H1 (cell line): ENCODE measurements around the gene CORO6.

Experiments used
- ATF2 ChIP-seq: IDR thresholded peaks from 2 replicates; pipeline ENCODE4 v1.6.1; 2012; ENCODE audit warnings: low read length, inconsistent platforms
- CTCF ChIP-seq, 3 experiments: IDR thresholded peaks; 1 replicate in 2 of 3; 2 replicates in 1 of 3; pipeline versions ENCODE4 v1.5.1 to v1.6.1; 2011; ENCODE audit warnings: low read length in 3 of 3, mild to moderate bottlenecking in 3 of 3, inconsistent platforms in 2 of 3, low read depth in 1 of 3, moderate library complexity in 1 of 3; ENCODE audit not compliant: insufficient read depth in 1 of 3; ENCODE audit errors: control extremely low read depth in 1 of 3
- EGR1 ChIP-seq: IDR thresholded peaks from 2 replicates; pipeline ENCODE4 v1.6.1; 2011; ENCODE audit warnings: low read depth, low read length, borderline replicate concordance
- EP300 ChIP-seq, 2 experiments: IDR thresholded peaks; 1 replicate in 1 of 2; 2 replicates in 1 of 2; pipeline ENCODE4 v1.6.1; 2011 to 2012; ENCODE audit warnings: low read depth in 2 of 2, low read length in 2 of 2, mild to moderate bottlenecking in 2 of 2, borderline replicate concordance in 1 of 2, inconsistent platforms in 1 of 2, moderate library complexity in 1 of 2
- FOSL1 ChIP-seq: IDR thresholded peaks from 2 replicates; pipeline ENCODE4 v1.6.1; 2011; ENCODE audit warnings: mild to moderate bottlenecking, low read depth, low read length, moderate library complexity; ENCODE audit not compliant: insufficient read depth
- JUND ChIP-seq: IDR thresholded peaks from 2 replicates; pipeline ENCODE4 v1.6.1; 2011; ENCODE audit warnings: mild to moderate bottlenecking, improper control_type of control experiment, low read length
- MAX ChIP-seq: IDR thresholded peaks from 2 replicates; pipeline ENCODE4 v1.6.1; 2012; ENCODE audit warnings: inconsistent platforms
- RFX5 ChIP-seq: IDR thresholded peaks from 2 replicates; pipeline ENCODE4 v1.6.1; 2011; ENCODE audit warnings: low read depth, low read length, improper control_type of control experiment, borderline replicate concordance
- RNF2 ChIP-seq: fragments of 200-900, 300-1000 bp; sonication (generic); IDR thresholded peaks from 2 replicates; pipeline ENCODE4 v1.7.1; 2016; ENCODE audit warnings: borderline replicate concordance, low read depth, mild to moderate bottlenecking, antibody characterized with exemption, low read length; ENCODE audit not compliant: poor library complexity, severe bottlenecking; ENCODE audit errors: missing control alignments
- TBP ChIP-seq: IDR thresholded peaks from 2 replicates; pipeline ENCODE4 v1.6.1; 2011; ENCODE audit warnings: low read depth, low read length, improper control_type of control experiment
- TCF12 ChIP-seq: IDR thresholded peaks from 2 replicates; pipeline ENCODE4 v1.6.1; 2011; ENCODE audit warnings: low read depth, mild to moderate bottlenecking, low read length
- TEAD4 ChIP-seq: IDR thresholded peaks from 2 replicates; pipeline ENCODE4 v1.6.1; 2012; ENCODE audit warnings: low read depth, low read length, inconsistent platforms, mixed read lengths
- TF ChIP-seq, protein P1 (sequence below): IDR thresholded peaks from 2 replicates; pipeline ENCODE4 v1.6.1; 2011; ENCODE audit warnings: low read length, improper control_type of control experiment

DNA sequence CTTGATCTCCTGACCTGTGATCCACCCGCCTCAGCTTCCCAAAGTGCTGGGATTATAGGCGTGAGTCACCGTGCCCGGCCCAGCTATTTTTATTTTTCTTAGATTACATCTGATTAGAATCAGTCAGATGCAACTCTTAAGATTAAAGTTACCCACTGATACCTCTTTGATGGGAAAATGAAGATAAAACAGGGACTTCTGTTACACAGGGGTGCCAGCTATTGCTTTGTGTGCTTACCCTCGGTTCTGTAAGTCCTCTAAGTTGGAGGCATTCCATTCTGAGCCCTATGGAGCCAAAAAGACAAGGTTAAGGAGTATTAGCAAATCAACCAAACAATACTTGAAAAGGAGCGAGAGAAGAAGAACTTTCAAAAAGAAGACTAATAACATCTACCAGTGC lies 32.6 kb upstream of the CORO6 start:
- TF ChIP-seq EP300 (IDR thresholded peaks at IDR 0.05; ENCODE audit: borderline replicate concordance in 1 of 2, low read depth in 2 of 2, low read length in 2 of 2) (no peak), CTCF (IDR thresholded peaks at IDR 0.05; ENCODE audit: control extremely low read depth in 1 of 3, insufficient read depth in 1 of 3, low read depth in 1 of 3, low read length in 3 of 3) (no peak), RNF2 (no peak), ATF2 (no peak), TEAD4 (no peak), TCF12 (no peak), JUND (no peak), RFX5 (no peak), EGR1 (no peak), FOSL1 (no peak), MAX (no peak), TBP (no peak)
- TF ChIP-seq, protein P1, sequence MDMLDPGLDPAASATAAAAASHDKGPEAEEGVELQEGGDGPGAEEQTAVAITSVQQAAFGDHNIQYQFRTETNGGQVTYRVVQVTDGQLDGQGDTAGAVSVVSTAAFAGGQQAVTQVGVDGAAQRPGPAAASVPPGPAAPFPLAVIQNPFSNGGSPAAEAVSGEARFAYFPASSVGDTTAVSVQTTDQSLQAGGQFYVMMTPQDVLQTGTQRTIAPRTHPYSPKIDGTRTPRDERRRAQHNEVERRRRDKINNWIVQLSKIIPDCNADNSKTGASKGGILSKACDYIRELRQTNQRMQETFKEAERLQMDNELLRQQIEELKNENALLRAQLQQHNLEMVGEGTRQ: no peak
